PC-3 (cell line): ENCODE data around the gene RYR2. TPM values are rescaled to one million over a fixed set of nuclear protein-coding genes. Genes with fewer than 3 reads are reported as not detected.

Experiments
- ATAC-seq: fragments of 200-7000 bp; cut with Tn5 transposase; 2 replicates; pipeline ENCODE4 v1.9.1; 2020; ENCODE audit warnings: mild to moderate bottlenecking, moderate library complexity
- BruUV-seq: library from RNA; stranded (reverse); fragments of 400-500 nt; replicated peaks from 2 replicates; lab custom pipeline; 2021; lab: Mats Ljungman, UMichigan
- CTCF ChIA-PET: fragments of 300-600 bp; sonication (Branson Sonifier 250); formaldehyde crosslinking; loops from one replicate; lab custom pipeline; 2022; ENCODE audit warnings: antibody characterized with exemption; lab: Charles Lee
- POLR2A ChIA-PET: fragments of 300-600 bp; sonication (Branson Sonifier 250); formaldehyde crosslinking; loops from one replicate; lab custom pipeline; 2022; ENCODE audit warnings: antibody characterized with exemption; ENCODE audit not compliant: unreplicated experiment; lab: Charles Lee
- DNase-seq: peaks from one replicate; pipeline ENCODE4 v3.0.0-alpha.2; 2015
- H2AFZ ChIP-seq: fragments of 300-600 bp; sonication (generic); 2 replicates; pipeline ENCODE4 v1.6.0; 2016; ENCODE audit warnings: antibody characterized with exemption, low read length
- H3F3A ChIP-seq: fragments of 300-600 bp; sonication (generic); one replicate; pipeline ENCODE4 v1.6.0; 2017; ENCODE audit warnings: antibody characterized with exemption, low read length, control low read depth, mild to moderate bottlenecking; ENCODE audit not compliant: unreplicated experiment
- H3K27ac ChIP-seq: fragments of 300-600 bp; sonication (generic); 2 replicates; pipeline ENCODE4 v1.5.1; 2016; ENCODE audit warnings: mild to moderate bottlenecking, low read length
- H3K27me3 ChIP-seq: fragments of 300-600 bp; sonication (generic); 2 replicates; pipeline ENCODE4 v1.6.1; 2016; ENCODE audit warnings: low read length, mixed read lengths
- H3K36me3 ChIP-seq: fragments of 300-600 bp; sonication (generic); 2 replicates; pipeline ENCODE4 v1.6.1; 2016; ENCODE audit warnings: low read depth, mixed run types, low read length, mixed read lengths
- H3K4me1 ChIP-seq: fragments of 300-600 bp; sonication (generic); 2 replicates; pipeline ENCODE4 v1.5.1; 2016; ENCODE audit warnings: low read length; ENCODE audit not compliant: insufficient read depth
- H3K4me2 ChIP-seq: fragments of 300-600 bp; sonication (generic); 2 replicates; pipeline ENCODE4 v1.6.0; 2016; ENCODE audit warnings: low read length
- H3K4me3 ChIP-seq: fragments of 300-600 bp; sonication (generic); 2 replicates; pipeline ENCODE4 v1.5.1; 2016; ENCODE audit warnings: mild to moderate bottlenecking, low read length, mixed read lengths
- H3K79me2 ChIP-seq: fragments of 300-600 bp; sonication (generic); 2 replicates; pipeline ENCODE4 v1.6.1; 2017; ENCODE audit warnings: low read length, mixed read lengths
- H3K9ac ChIP-seq: fragments of 300-600 bp; sonication (generic); 2 replicates; pipeline ENCODE4 v1.6.0; 2016; ENCODE audit warnings: mild to moderate bottlenecking, low read length
- H3K9me2 ChIP-seq: fragments of 300-600 bp; sonication (generic); replicated peaks from 2 replicates; pipeline ENCODE4 v1.6.1; 2016; ENCODE audit warnings: mixed run types, low read length, mixed read lengths
- H3K9me3 ChIP-seq: fragments of 300-600 bp; sonication (generic); 2 replicates; pipeline ENCODE4 v1.6.1; 2016; ENCODE audit warnings: low read length, mixed read lengths
- H4K20me1 ChIP-seq: fragments of 300-600 bp; sonication (generic); 2 replicates; pipeline ENCODE4 v1.6.1; 2016; ENCODE audit warnings: low read length, mixed read lengths
- CTCF ChIP-seq: fragments of 300-600 bp; sonication (generic); conservative IDR thresholded peaks from 2 replicates; pipeline ENCODE4 v1.5.1; 2017; ENCODE audit warnings: antibody characterized with exemption, low read depth, mild to moderate bottlenecking, low read length
- EZH2 ChIP-seq: fragments of 300-600 bp; sonication (generic); IDR thresholded peaks from one replicate; pipeline ENCODE4 v1.6.1; 2017; ENCODE audit warnings: antibody characterized with exemption, mild to moderate bottlenecking, low read length; ENCODE audit not compliant: unreplicated experiment
- EZH2phosphoT487 ChIP-seq: fragments of 300-600 bp; sonication (generic); IDR thresholded peaks from 2 replicates; pipeline ENCODE4 v1.6.1; 2018; ENCODE audit warnings: mild to moderate bottlenecking, antibody characterized with exemption, low read length, borderline replicate concordance
- intact Hi-C: fragments of 100-400 bp; cut with micrococcal nuclease; formaldehyde crosslinking; loops from 2 replicates; pipeline ENCODE4 v1.9.0; 2023
- total RNA-seq: library from RNA; depleted of rRNA; stranded (reverse); fragments of >200 nt; gene quantifications from 2 replicates; pipeline ENCODE4 v1.2.3, GENCODE V29; 2014

The RYR2 gene
- total RNA-seq, 1 experiment from 2014 or later, result not detected

- no peak for TF ChIP-seq CTCF
- TF ChIP-seq EZH2, result no peak
- TF ChIP-seq EZH2phosphoT487, result no peak
- intact Hi-C loops, result no loop called here
- no peaks in the 10 kb centered on the region for H3F3A ChIP-seq
- H3K36me3 ChIP-seq, result no peaks in the 10 kb centered on the region
- no peak overlapping the region for H2AFZ ChIP-seq
- H3K4me2 ChIP-seq, result no peak overlapping the region
- POLR2A ChIA-PET, result no interaction called here
- H3K27ac ChIP-seq, result no peak overlapping the region
- no peaks in the 10 kb centered on the region for H3K4me1 ChIP-seq
- no TSS peak for BruUV-seq
- H3K4me3 ChIP-seq, result no peak overlapping the region
- CTCF ChIA-PET, result no interaction called here
- H3K9me2 ChIP-seq, result no peaks in the 10 kb centered on the region
- DNase-seq, result no peak
- H3K9ac ChIP-seq, result no peak overlapping the region
- no peaks in the 10 kb centered on the region for H3K9me3 ChIP-seq
- no peaks in the 10 kb centered on the region for H4K20me1 ChIP-seq
- H3K79me2 ChIP-seq, result no peaks in the 10 kb centered on the region
- 0 out of 2 replicates have a peak, but pooled peaks cover 3% of the 10 kb centered on the region for H3K27me3 ChIP-seq
- ATAC-seq, result no peak
These were observed 628.3 kb downstream of the RYR2 start for GRCh38 chr1:237670302-237670701.

GRCh38 chr1:237671262-237671661 is 629.3 kb downstream of the RYR2 start:
- Histone ChIP-seq H3K27ac (no peak overlapping the region), H3K27me3 (0 out of 2 replicates have a peak, but pooled peaks cover 3% of the 10 kb centered on the region), H2AFZ (no peak overlapping the region), H3K4me3 (no peak overlapping the region), H4K20me1 (no peaks in the 10 kb centered on the region), H3K79me2 (no peaks in the 10 kb centered on the region), H3K4me2 (no peak overlapping the region), H3K4me1 (no peaks in the 10 kb centered on the region), H3K9ac (no peak overlapping the region), H3K9me2 (no peaks in the 10 kb centered on the region), H3K36me3 (no peaks in the 10 kb centered on the region), H3K9me3 (no peaks in the 10 kb centered on the region), H3F3A (no peaks in the 10 kb centered on the region)
- ATAC-seq, result no peak
- no TSS peak for BruUV-seq
- intact Hi-C loops, result no loop called here
- DNase-seq, result no peak
- TF ChIP-seq CTCF (no peak), EZH2phosphoT487 (no peak), EZH2 (no peak)
- ChIA-PET POLR2A (no interaction called here), CTCF (no interaction called here)

GRCh38 chr1:237671935-237672334 is 630.0 kb downstream of the RYR2 start:
- H3K27me3 ChIP-seq, result 0 out of 2 replicates have a peak, but pooled peaks cover 1% of the 10 kb centered on the region
- POLR2A ChIA-PET, result no interaction called here
- H3K79me2 ChIP-seq, result no peaks in the 10 kb centered on the region
- H4K20me1 ChIP-seq, result no peaks in the 10 kb centered on the region
- H3K9me2 ChIP-seq, result no peaks in the 10 kb centered on the region
- H3K4me2 ChIP-seq, result no peak overlapping the region
- TF ChIP-seq EZH2 (no peak), CTCF (no peak), EZH2phosphoT487 (no peak)
- H3K4me1 ChIP-seq, result no peaks in the 10 kb centered on the region
- no peak overlapping the region for H3K9ac ChIP-seq
- DNase-seq, result no peak
- BruUV-seq, result no TSS peak
- H3K4me3 ChIP-seq, result no peak overlapping the region
- no peaks in the 10 kb centered on the region for H3F3A ChIP-seq
- H2AFZ ChIP-seq, result no peak overlapping the region
- intact Hi-C loops, result loop anchor here (2.0 kb wide), 1 partner anchor 129 kb away; no protein-coding TSS in a partner anchor
- H3K27ac ChIP-seq, result no peak overlapping the region
- no peaks in the 10 kb centered on the region for H3K9me3 ChIP-seq
- H3K36me3 ChIP-seq, result no peaks in the 10 kb centered on the region
- CTCF ChIA-PET, result no interaction called here
- no peak for ATAC-seq
